Neuronal stem cell (in vitro differentiated cells): ENCODE results near the gene PATJ.

Source experiments
- DNase-seq: peaks from one replicate; pipeline ENCODE4 v3.0.0-alpha.2; 2013; ENCODE audit warnings: low spot score
- H2AFZ ChIP-seq: one replicate; pipeline ENCODE4 v1.6.1; 2013; ENCODE audit warnings: mild to moderate bottlenecking, low read length, inconsistent platforms
- H2AK5ac ChIP-seq: 2 replicates; pipeline ENCODE4 v1.6.1; 2013; ENCODE audit warnings: low read depth, mild to moderate bottlenecking, inconsistent platforms, low read length, moderate library complexity, mixed read lengths
- H2BK120ac ChIP-seq: 2 replicates; pipeline ENCODE4 v1.6.1; 2013; ENCODE audit warnings: low read depth, mild to moderate bottlenecking, inconsistent platforms, low read length, moderate library complexity, mixed read lengths
- H2BK12ac ChIP-seq: one replicate; pipeline ENCODE4 v1.6.1; 2013; ENCODE audit warnings: low read length, inconsistent platforms
- H2BK15ac ChIP-seq: 2 replicates; pipeline ENCODE4 v1.6.1; 2013; ENCODE audit warnings: mild to moderate bottlenecking, low read length, inconsistent platforms, mixed read lengths
- H2BK5ac ChIP-seq: one replicate; pipeline ENCODE4 v1.6.1; 2013; ENCODE audit warnings: inconsistent platforms, mild to moderate bottlenecking, low read length, moderate library complexity
- H3K14ac ChIP-seq: one replicate; pipeline ENCODE4 v1.6.1; 2013; ENCODE audit warnings: low read length, inconsistent platforms
- H3K18ac ChIP-seq: 2 replicates; pipeline ENCODE4 v1.6.1; 2013; ENCODE audit warnings: low read length, inconsistent platforms
- H3K23ac ChIP-seq: 2 replicates; pipeline ENCODE4 v1.6.1; 2013; ENCODE audit warnings: low read depth, mild to moderate bottlenecking, mixed read lengths, low read length, inconsistent platforms; ENCODE audit not compliant: poor library complexity
- H3K27ac ChIP-seq: replicated peaks from 3 replicates; pipeline ENCODE4 v1.5.1; 2013; ENCODE audit warnings: low read length, inconsistent platforms
- H3K27me3 ChIP-seq, 3 experiments: 2 replicates each; pipeline ENCODE4 v1.6.1; 2013; ENCODE audit warnings: low read length in 3 of 3, mild to moderate bottlenecking in 2 of 3, inconsistent platforms in 1 of 3, low read depth in 1 of 3, mixed read lengths in 1 of 3, moderate library complexity in 1 of 3; ENCODE audit not compliant: control insufficient read depth in 3 of 3, insufficient read depth in 3 of 3
- H3K36me3 ChIP-seq, 2 donors: replicated peaks in 1 of 2; 2 replicates each; pipeline ENCODE4 v1.6.1; 2013; ENCODE audit warnings: low read length in 2 of 2; ENCODE audit not compliant: control insufficient read depth in 2 of 2, insufficient read depth in 2 of 2
- H3K4ac ChIP-seq: 2 replicates; pipeline ENCODE4 v1.6.1; 2013; ENCODE audit warnings: inconsistent platforms, mild to moderate bottlenecking, low read length, moderate library complexity
- H3K4me1 ChIP-seq, 2 donors: 1 replicate in 1 of 2; 2 replicates in 1 of 2; pipeline ENCODE4 v1.6.1; 2013; ENCODE audit warnings: low read length in 2 of 2, low read depth in 1 of 2; ENCODE audit not compliant: control insufficient read depth in 2 of 2, insufficient read depth in 1 of 2
- H3K4me2 ChIP-seq: one replicate; pipeline ENCODE4 v1.6.1; 2013; ENCODE audit warnings: mild to moderate bottlenecking, low read length, inconsistent platforms; ENCODE audit not compliant: insufficient read depth, poor library complexity, severe bottlenecking
- H3K4me3 ChIP-seq, 2 donors: 2 replicates each; pipeline ENCODE4 v1.5.1; 2013; ENCODE audit warnings: low read length in 2 of 2, mild to moderate bottlenecking in 2 of 2, inconsistent platforms in 1 of 2, moderate library complexity in 1 of 2
- H3K79me1 ChIP-seq: one replicate; pipeline ENCODE4 v1.6.1; 2013; ENCODE audit warnings: low read depth, mild to moderate bottlenecking, inconsistent platforms, low read length, moderate library complexity
- H3K9ac ChIP-seq: one replicate; pipeline ENCODE4 v1.6.1; 2013; ENCODE audit warnings: mild to moderate bottlenecking, low read depth, low read length, inconsistent platforms; ENCODE audit not compliant: poor library complexity
- H3K9me3 ChIP-seq, 2 donors: replicated peaks in 1 of 2; 2 replicates each; pipeline versions ENCODE3 to v1.6.1; 2013; ENCODE audit warnings: low read length in 2 of 2, mild to moderate bottlenecking in 2 of 2, inconsistent platforms in 1 of 2, low read depth in 1 of 2, mixed read lengths in 1 of 2, moderate library complexity in 1 of 2; ENCODE audit not compliant: control insufficient read depth in 2 of 2, insufficient read depth in 1 of 2
- H4K8ac ChIP-seq: one replicate; pipeline ENCODE4 v1.6.1; 2013; ENCODE audit warnings: low read depth, mild to moderate bottlenecking, inconsistent platforms, low read length, moderate library complexity
- H4K91ac ChIP-seq: one replicate; pipeline ENCODE4 v1.6.1; 2013; ENCODE audit warnings: low read length, low read depth, mild to moderate bottlenecking, inconsistent platforms; ENCODE audit not compliant: poor library complexity
- WGBS, 2 donors: extraction: QIAGEN DNeasy Blood & Tissue Kit; methylation state at CpG; one replicate each; pipeline ENCODE4 v1.1.7; 2013; ENCODE audit warnings: missing lambda C conversion rate in 2 of 2, mixed read lengths in 1 of 2; ENCODE audit not compliant: insufficient read length in 2 of 2, insufficient replicate concordance in 1 of 2; ENCODE audit errors: extremely low coverage in 2 of 2; 5-methylcytosine and 5-hydroxymethylcytosine counted together

Gene PATJ

GRCh38 chr1:61935516-61935915, 193.2 kb downstream of the PATJ start:
- no peak overlapping the region for H3K18ac ChIP-seq
- H4K8ac ChIP-seq = no peak overlapping the region
- no peak overlapping the region for H4K91ac ChIP-seq
- H2AFZ ChIP-seq = no peak overlapping the region
- no peak overlapping the region for H3K4me3 ChIP-seq
- no peak overlapping the region for H2BK12ac ChIP-seq
- DNase-seq = no peak
- H3K4me2 ChIP-seq = no peak overlapping the region
- no peak overlapping the region for H3K23ac ChIP-seq
- H3K27me3 ChIP-seq = no peaks in the 10 kb centered on the region
- no peak overlapping the region for H2BK120ac ChIP-seq
- H3K4me1 ChIP-seq = no peaks in the 10 kb centered on the region
- H3K27ac ChIP-seq = no peak overlapping the region
- no peak overlapping the region for H3K4ac ChIP-seq
- no peak overlapping the region for H3K9ac ChIP-seq
- H2BK15ac ChIP-seq = no peak overlapping the region
- H3K36me3 ChIP-seq = no peaks in the 10 kb centered on the region
- H3K79me1 ChIP-seq = no peaks in the 10 kb centered on the region
- no peak overlapping the region for H3K14ac ChIP-seq
- no peak overlapping the region for H2BK5ac ChIP-seq
- no peak overlapping the region for H2AK5ac ChIP-seq
- no peaks in the 10 kb centered on the region for H3K9me3 ChIP-seq
- no CpG with 5 or more reads among the region's 3 CpGs for WGBS, 2 donors

DNA sequence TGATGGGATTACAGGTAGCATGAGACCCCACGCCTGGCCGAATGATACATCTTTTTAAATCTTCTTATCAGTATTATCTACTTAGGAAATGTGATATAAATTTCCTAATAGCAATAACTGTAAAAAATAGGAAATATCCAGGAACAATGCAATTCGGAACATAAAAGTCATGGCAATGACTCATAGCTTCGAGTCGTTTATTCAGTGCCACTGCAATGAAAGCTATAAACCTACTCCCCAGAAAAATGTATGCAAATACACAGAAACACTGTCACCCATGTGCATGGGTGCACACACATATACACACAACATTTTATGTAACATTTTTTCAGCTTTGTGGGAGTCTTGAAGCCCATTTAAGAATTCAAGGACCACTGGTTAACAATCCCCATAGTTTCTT, 194.6 kb downstream of the PATJ start:
- DNase-seq = no peak
- H3K4me1 ChIP-seq = no peaks in the 10 kb centered on the region
- no peak overlapping the region for H2BK120ac ChIP-seq
- H4K8ac ChIP-seq = no peak overlapping the region
- WGBS, 2 donors = no CpG with 5 or more reads among the region's 5 CpGs
- H3K14ac ChIP-seq = no peak overlapping the region
- H4K91ac ChIP-seq = no peak overlapping the region
- H3K9me3 ChIP-seq = no peaks in the 10 kb centered on the region
- H2BK12ac ChIP-seq = no peak overlapping the region
- no peak overlapping the region for H2AK5ac ChIP-seq
- no peaks in the 10 kb centered on the region for H3K36me3 ChIP-seq
- H3K79me1 ChIP-seq = no peaks in the 10 kb centered on the region
- H3K9ac ChIP-seq = no peak overlapping the region
- H2BK15ac ChIP-seq = no peak overlapping the region
- no peak overlapping the region for H2BK5ac ChIP-seq
- H3K27me3 ChIP-seq = no peaks in the 10 kb centered on the region
- H3K27ac ChIP-seq = no peak overlapping the region
- H2AFZ ChIP-seq = no peak overlapping the region
- no peak overlapping the region for H3K18ac ChIP-seq
- no peak overlapping the region for H3K4ac ChIP-seq
- no peak overlapping the region for H3K4me2 ChIP-seq
- H3K23ac ChIP-seq = no peak overlapping the region
- no peak overlapping the region for H3K4me3 ChIP-seq

DNA sequence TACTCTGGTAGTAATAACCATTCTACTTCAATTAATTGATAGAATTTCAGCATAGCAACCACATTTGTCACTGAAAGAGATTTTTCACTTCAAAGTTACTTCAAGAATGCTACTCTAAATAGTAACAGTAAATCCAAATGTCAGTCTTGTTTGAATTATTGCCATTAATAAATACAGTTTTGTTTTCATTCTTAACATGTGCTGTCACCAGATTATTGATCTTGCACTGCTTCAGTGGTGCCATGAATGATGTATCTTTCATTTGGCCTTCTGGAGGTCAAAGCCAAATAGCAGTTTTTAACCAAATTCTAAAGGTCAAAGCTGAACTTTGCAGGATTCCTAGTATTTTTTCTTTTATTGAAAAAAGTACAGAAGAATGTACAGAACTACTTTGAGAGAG, 199.5 kb downstream of the PATJ start:
- no peak overlapping the region for H3K14ac ChIP-seq
- H2BK120ac ChIP-seq = no peak overlapping the region
- no peak overlapping the region for H3K9ac ChIP-seq
- no peaks in the 10 kb centered on the region for H3K27me3 ChIP-seq
- no peaks in the 10 kb centered on the region for H3K4me1 ChIP-seq
- H4K8ac ChIP-seq = no peak overlapping the region
- H3K9me3 ChIP-seq = no peaks in the 10 kb centered on the region
- no peaks in the 10 kb centered on the region for H3K36me3 ChIP-seq
- no peak for DNase-seq
- H3K79me1 ChIP-seq = no peaks in the 10 kb centered on the region
- no peak overlapping the region for H3K18ac ChIP-seq
- no peak overlapping the region for H2BK12ac ChIP-seq
- H3K27ac ChIP-seq = no peak overlapping the region
- H3K23ac ChIP-seq = no peak overlapping the region
- H2BK15ac ChIP-seq = no peak overlapping the region
- no peak overlapping the region for H3K4me3 ChIP-seq
- H3K4me2 ChIP-seq = no peak overlapping the region
- no peak overlapping the region for H4K91ac ChIP-seq
- H2AK5ac ChIP-seq = no peak overlapping the region
- H3K4ac ChIP-seq = no peak overlapping the region
- H2AFZ ChIP-seq = no peak overlapping the region
- H2BK5ac ChIP-seq = no peak overlapping the region

- no peak overlapping the region for H3K9ac ChIP-seq
- no peak overlapping the region for H3K27ac ChIP-seq
- H3K9me3 ChIP-seq = no peaks in the 10 kb centered on the region
- no peaks in the 10 kb centered on the region for H3K4me1 ChIP-seq
- WGBS, 2 donors = no CpG with 5 or more reads among the region's 5 CpGs
- H3K4ac ChIP-seq = no peak overlapping the region
- H3K18ac ChIP-seq = no peak overlapping the region
- H3K36me3 ChIP-seq = no peaks in the 10 kb centered on the region
- no peak overlapping the region for H3K4me3 ChIP-seq
- H2BK120ac ChIP-seq = no peak overlapping the region
- no peak overlapping the region for H3K14ac ChIP-seq
- no peak overlapping the region for H2BK12ac ChIP-seq
- no peaks in the 10 kb centered on the region for H3K27me3 ChIP-seq
- H2AK5ac ChIP-seq = no peak overlapping the region
- no peaks in the 10 kb centered on the region for H3K79me1 ChIP-seq
- H2BK15ac ChIP-seq = no peak overlapping the region
- no peak overlapping the region for H2BK5ac ChIP-seq
- H4K8ac ChIP-seq = no peak overlapping the region
- no peak overlapping the region for H2AFZ ChIP-seq
- H3K4me2 ChIP-seq = no peak overlapping the region
- no peak overlapping the region for H4K91ac ChIP-seq
- DNase-seq = no peak
- no peak overlapping the region for H3K23ac ChIP-seq
Measured at GRCh38 chr1:61942856-61943255, 200.6 kb downstream of the PATJ start.
